Stimulated activated CD8-positive, alpha-beta memory T cell treated with anti-CD3 and anti-CD28 coated beads, Interleukin-4, amount 100 ng/mL, for 48 hours (primary cell): ENCODE results near the gene ATPAF2.

ENCODE experiments used
- DNase-seq: peaks from one replicate; pipeline ENCODE4 v3.0.0-alpha.2; 2020

The ATPAF2 gene

DNA sequence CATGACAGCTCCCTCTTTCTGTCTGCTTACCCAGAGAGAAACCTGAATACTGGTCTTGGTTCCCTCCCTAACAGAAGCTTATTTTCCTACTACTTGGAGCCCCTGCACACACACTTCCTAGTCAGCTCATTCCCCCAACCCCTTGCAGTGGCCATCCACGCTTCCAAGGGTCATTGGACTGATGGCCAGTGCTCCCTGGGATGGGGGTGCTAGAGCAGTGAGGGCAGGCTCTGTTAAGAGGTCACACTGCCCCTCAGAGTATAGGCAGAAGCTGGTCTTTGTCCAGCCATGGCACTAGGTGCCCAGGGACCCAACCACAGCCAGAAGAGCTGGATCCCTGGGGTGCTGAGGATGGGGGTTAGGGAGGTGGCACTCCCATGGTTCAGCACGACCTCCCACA, 53.8 kb downstream of the ATPAF2 start:
- no peak for DNase-seq

DNA sequence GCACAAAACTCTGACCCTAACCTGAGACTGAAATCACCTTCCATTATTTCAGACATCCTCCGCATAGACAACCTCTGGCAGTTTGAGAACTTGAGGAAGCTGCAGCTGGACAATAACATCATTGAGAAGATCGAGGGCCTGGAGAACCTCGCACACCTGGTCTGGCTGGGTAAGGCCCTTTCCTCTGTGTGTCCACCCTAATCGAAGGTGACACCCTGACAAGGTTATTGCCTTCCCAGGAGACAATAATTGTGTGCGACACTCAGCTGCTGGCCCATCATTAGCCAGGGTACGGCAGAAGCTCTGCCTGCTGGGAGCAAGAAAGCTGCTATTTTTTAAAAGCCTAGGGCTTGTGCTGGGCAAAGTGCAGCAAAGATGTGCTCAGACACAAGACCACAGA, 55.2 kb downstream of the ATPAF2 start:
- no peak for DNase-seq

DNA sequence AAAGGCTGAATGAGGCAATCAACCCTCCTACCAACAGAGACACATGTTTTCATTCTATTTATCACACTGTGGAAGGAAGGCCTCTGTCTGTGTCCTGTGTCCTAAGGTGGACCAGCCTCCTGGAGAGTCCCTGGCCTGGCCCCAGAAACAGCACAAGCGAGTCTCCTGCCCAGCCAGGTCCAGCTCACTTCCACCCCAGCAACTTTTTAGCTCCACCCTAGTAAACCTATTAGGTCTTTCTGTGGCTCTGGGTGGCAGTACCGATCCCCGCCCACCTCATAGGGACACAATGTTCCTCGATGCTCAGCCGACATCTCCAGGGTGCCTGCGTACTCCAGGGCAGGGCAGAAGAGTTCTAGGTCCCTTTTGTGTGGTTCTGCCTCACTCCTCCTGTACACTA, 55.6 kb downstream of the ATPAF2 start:
- no peak for DNase-seq

DNA sequence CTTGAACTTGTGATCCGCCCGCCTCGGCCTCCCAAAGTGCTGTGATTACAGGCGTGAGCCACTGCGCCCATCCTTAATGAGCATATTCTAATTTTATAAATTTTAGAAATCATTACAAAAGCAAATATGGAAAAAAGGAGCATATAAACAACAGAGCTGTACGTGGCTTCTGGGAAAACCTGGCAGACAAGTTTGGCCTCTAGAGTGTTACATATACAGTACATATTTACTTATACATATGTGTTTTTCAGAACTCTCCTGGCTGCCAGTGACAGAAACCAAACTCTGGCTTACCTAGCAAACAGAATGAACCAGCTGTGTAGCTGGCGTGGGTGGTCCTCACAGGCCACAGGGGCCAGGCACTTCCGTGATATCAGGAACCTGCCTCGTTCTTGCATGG, 56.2 kb downstream of the ATPAF2 start:
- no peak for DNase-seq

DNA sequence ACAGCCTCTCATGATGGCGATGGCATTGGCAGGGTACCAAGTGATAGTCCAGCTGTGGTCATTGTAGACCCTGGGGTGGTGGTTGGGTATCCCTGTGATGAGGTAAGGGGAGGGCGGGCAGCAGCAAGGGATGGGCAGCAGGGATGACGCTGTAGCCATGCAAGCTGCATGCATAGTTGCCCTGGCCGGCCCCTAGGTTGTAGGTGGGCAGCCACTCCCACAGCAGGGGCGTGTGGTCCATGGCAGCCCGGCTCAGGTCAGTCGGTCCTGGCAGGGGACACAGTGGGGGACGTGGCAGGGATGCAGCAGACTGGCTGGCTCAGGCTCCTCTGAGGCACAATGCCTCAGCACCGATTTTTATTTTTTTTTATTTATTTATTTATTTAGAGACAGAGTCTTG, 57.6 kb downstream of the ATPAF2 start:
- no peak for DNase-seq

DNA sequence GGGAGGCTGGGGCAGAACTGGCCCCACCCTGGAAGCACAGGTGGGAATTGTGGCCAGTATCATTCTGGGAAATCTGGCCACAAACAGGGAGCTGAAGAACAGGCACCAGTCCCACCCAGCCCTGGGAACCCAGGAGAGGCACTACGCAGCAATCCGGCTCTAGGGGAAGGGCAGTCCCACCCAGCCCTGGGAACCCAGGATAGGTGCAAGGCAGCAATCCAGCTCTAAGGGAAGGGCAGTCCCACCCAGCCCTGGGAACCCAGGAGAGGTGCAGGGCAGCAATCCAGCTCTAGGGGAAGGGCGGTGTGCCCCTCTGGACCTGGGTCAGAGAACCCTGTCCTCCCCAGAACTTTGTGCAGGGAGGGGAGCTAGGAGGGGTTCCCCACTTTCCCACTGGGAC, 59.2 kb downstream of the ATPAF2 start:
- DNase-seq: no peak

DNA sequence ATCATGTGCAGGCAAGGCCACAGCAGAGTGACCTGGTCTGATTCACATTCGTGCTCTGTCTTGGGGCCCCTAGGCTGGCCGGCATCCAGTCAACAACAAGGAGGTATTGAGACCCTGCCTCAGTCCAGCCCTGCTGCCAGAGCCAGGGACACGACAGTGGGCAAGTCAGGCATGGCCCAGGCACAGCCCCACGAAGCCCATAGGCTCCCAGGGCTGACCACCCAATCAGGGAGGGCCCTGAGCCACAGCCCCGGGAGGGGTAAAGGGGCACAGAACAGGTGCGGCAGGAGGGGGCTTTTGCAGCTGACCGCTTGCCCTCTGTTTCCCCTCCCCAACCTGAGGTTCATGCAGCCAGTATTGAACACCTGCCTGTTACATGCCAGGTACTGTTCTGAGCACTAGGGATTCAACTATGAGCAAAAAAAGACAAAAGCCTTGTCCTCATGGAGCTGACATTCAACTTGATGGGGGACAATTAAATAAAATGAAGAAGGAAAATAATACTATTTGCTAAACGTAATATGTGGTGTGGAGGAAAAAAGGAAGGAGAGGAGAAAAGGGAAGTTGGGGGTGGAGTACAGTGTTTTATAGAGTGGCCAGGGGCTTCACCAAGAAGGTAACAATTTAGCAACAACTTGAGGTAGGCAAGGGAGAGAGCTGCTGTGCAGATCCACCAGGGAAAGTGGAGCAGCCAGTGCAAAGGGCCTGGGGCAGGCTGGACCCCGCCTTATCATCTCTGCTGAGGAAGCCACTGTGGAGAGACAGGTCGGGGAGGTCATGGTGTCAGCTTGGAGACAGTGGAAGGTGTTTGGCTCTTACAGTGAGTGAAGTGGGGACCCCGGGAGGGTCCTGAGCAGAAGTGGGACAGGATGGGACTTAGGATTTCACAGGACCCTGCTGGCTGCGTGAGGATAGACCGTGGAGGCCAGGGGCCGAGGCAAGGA, 60.2 kb downstream of the ATPAF2 start:
- DNase-seq: no peak

DNA sequence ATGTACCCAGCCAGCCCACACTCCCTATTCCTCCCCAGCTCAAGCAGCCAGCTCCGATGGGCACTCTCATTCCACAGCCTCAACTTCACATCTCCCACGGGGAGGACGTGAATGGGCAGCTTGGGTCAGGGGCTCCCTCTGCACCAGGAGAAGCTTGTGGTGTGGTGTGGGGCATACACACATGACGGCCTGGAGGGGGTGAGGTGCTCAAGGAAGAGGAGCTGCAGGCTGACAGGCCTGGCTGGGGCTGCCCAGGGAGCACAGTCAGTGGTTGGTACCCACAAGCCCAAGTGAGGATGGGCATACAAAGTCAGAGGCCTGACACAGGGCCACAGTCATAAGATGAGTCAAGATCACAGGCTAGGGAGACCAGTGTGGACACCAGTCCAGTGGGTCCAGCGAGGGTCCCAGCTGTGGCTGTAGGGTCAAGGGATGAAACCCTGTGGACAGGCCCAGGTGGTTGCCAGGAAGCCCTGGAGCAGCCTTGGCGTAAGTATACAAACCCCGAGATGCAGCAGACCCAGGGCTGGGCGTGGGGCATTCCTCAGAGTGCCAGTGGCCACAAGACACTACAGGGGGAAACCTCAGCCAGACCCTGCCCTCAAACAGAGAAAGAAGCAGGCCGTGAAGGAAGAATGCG, 61.9 kb downstream of the ATPAF2 start:
- DNase-seq: no peak

DNA sequence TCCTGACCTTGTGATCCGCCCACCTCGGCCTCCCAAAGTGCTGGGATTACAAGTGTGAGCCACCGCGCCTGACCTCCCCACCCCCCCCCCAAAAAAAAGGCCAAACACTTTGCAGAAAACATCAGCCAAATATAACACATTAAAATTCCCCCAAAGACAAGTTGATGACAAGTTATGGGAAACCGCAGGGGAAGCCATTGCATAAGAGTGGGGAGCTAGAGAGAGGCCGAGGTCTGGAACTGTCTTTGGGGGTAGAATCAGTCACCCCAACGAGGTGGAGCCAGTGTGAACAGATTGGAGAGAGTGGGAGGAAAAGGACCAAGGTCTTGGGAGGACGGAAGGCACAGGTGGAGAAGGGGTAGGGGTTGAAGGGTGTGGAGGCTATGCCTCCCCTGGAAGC, 63.5 kb downstream of the ATPAF2 start:
- DNase-seq: no peak

DNA sequence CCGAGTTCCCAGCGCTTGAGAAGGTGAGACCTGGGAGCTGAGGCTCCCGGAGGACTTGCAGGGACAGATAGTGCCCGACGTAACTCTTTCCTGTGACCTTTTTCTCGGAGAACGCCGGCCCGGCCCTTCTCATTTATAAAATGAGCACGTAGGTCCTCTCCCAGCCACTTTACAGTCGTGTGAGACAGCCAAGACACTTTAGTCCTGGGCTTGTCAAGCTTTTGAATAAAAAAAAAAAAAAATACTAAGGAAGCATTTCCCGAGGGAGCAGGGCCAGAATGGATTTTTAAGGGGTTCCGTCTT, 66.1 kb downstream of the ATPAF2 start:
- DNase-seq: no peak

DNA sequence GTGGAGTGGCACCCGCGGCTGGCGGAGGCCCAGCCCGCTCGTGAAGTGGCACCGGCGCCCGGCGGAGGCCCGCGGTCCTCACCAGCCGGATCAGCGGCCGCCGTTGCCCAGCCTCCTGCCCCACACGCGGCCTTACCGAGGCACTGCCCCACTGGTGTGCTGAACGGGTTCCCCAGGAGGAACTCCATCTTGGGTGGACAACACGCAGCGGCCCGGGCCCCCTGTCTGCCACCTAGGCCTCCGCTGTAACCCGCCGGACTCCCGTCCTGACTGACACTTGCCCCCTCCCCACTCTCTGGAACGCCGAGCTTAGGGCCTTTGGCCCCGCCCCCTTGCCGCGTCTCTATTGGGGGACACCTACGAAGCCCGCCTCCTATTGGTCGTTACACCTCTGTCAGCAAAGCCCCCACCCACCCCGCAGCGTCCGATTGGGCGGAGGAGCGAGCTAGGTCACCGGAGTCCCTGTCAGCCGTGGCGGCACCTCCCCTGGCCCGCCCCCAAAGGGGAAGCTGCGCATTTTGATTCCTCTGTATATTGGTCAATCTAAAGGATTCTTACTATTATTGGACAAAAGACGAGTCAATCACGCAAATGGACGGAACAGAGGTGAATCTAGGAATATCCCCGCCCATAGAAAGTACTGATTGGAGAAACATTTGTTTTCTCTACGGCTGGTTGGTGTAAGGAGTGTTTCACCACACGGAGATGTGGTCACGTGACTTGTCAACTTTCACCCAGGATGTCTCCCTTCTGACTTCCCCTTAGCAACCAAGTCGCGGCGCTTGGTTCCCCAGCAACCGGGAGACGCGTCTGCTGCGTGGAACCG, 66.6 kb downstream of the ATPAF2 start, which contains the start of the genes DRC3 and TOM1L2:
TSS of gene DRC3 (plus strand) at position 737 of the 826 bp plus-strand sequence. CDS start 4,737 bp downstream, outside the sequence.
TSS of gene TOM1L2 (minus strand) at position 275 of the 826 bp plus-strand sequence. CDS start at position 188, 87 bp downstream.
- peak; percentile 100 for DNase-seq

DNA sequence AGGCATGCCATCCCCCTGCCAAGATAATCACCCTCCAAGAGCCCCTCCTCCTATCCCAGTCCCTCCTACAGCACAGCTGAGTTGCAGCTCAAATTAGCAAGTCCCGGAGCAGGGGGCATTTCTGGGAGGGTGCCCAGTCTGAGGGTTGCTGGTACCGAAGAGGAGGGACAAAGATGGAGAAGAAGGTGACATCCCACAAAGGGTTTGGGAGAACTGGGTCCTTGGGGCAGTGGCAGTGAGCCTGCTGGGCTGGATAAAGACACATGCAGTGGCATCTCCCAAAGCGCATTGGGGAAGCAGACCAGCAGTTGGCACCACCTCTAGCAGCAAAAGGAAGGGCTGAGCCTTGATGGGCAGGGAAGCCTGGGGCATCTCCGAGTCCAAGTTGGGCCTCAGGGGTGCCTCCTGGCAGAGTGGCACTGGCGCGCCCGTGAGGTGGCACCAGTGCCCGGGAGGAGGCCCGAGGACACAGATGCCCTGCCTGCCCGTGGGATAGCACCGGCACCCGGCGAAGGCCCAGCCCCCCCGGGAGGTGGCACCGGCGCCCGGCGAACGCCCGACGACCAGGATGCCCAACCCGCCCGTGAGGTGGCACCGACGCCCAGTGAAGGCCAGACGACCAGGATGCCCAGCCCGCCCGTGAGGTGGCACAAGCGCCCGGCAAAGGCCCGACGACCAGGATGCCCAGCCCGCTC, 67.4 kb downstream of the ATPAF2 start:
- peak; percentile 35 for DNase-seq

DNA sequence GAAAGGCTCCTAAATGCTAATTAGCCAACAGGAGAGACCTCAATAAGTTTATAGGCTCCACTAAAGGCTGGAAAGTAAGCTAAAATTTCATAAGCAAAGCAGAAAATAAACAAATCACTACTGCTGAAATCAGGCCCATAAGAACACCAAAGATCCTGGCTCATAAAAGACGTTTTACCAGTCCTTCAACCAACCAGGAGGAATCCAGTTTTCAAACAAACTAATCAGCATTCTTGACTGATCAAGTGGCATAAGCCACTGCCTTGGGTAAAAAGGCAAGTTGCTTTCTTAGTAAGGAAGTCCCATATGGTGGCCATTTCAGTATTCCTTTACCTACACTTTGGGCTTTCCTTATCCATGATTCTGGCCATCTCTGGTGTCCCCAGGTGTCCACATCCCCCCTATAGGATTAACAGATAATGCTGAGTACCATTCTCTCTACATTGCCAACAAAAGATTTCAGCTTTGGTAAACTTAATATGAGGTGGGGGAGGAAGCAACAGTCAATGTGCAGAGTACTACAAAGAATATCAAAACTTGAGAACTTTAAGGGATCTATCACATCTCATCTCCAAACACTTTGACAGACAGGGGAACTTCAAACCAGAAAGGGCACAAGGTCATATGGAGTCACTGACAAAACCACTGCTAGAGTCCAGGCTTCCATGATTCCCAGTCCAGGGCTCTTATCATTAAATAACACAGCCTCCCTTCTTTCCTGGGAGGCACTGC, 68.1 kb downstream of the ATPAF2 start:
- DNase-seq: no peak
